ENCODE results near the gene SH3BP1. TPM values are rescaled to one million over a fixed set of nuclear protein-coding genes. Genes with fewer than 3 reads are reported as not detected.
A peak's percentile ranks its signal among the peaks of the same experiment; 100 is the strongest.

The SH3BP1 gene
- total RNA-seq, 1 donor: 4.7 TPM

DNA sequence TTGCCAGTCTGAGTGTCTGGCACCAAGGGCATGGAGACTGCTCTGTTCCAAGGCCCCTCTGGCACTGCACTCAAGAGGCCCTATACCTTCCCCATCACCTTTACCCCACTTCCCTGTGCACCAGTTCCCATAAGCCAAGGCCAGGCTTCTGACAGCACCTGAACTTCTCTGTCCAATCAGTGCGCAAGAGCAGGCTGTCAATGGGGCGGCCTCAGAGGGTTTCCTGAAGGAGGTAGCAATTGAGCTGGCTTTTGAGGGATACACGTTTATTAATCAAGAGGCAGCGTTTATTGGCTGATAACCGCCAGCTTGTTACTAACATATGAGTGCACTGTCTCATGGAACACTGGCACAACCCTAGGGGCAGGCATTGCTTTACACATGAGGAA is 2.1 kb downstream of the SH3BP1 start:
- peaks cover 4% of the 10 kb centered on the region for H4K20me1 ChIP-seq (ENCODE audit: insufficient read depth, low read length)
- no peak overlapping the region for H3K4me3 ChIP-seq (ENCODE audit: insufficient read depth, low read length)
- H3K4me1 ChIP-seq (ENCODE audit: insufficient read depth, low read length): peaks cover 10% of the 10 kb centered on the region
- no peak for TF ChIP-seq CTCF (IDR thresholded peaks at IDR 0.05; ENCODE audit: extremely low read depth, low read depth, low read length)
- DNase-seq (ENCODE audit: insufficient read length, low spot score, missing footprints): no peak
- H3K9me3 ChIP-seq (ENCODE audit: low read depth, low read length): no peaks in the 10 kb centered on the region
- H3K27me3 ChIP-seq (ENCODE audit: insufficient read depth, low read length): no peaks in the 10 kb centered on the region
- no peak overlapping the region for H3K27ac ChIP-seq (ENCODE audit: low read depth, low read length)
- H3K79me2 ChIP-seq (ENCODE audit: insufficient read depth, low read length): peaks cover 9% of the 10 kb centered on the region
- no peak overlapping the region for H2AFZ ChIP-seq (ENCODE audit: low read length)
- peaks cover 15% of the 10 kb centered on the region for H3K36me3 ChIP-seq (ENCODE audit: insufficient read depth, low read length)
- no peak overlapping the region for H3K4me2 ChIP-seq (ENCODE audit: insufficient read depth, low read length)

DNA sequence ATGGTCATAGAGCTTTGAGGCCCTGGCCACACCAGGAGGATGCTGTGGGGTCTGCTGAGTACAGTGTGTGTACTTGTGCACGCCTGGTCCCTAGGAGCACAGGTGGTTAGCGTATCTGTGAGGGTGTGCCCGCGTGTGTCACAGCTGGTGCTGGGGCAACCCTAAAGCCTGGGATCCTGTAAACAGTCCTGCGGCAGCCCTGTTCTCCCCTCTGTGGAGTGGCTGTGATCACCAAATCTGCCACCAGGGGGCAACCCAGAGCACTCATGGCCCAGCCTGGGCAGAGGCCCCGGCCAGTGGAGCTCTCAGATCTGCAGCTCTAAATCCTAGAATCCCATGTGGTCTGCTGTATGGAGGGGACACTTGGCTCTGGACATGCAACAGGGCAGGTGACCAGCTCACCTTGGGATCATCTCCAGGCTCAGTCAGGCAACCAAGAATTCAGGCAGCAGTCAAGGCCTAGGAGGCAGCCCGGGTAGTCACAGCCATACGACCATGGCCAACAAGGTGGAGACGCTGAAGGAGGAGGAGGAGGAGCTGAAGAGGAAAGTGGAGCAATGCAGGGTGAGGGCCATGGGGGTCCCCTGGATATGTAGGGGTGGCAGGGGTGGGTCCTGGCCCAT is 3.9 kb downstream of the SH3BP1 start:
- Histone ChIP-seq H3K4me2 (ENCODE audit: insufficient read depth, low read length) (no peak overlapping the region), H3K4me3 (ENCODE audit: insufficient read depth, low read length) (no peak overlapping the region), H3K36me3 (ENCODE audit: insufficient read depth, low read length) (peaks cover 19% of the 10 kb centered on the region), H4K20me1 (ENCODE audit: insufficient read depth, low read length) (peaks cover 4% of the 10 kb centered on the region), H3K4me1 (ENCODE audit: insufficient read depth, low read length) (peaks cover 7% of the 10 kb centered on the region), H3K9me3 (ENCODE audit: low read depth, low read length) (no peaks in the 10 kb centered on the region), H3K79me2 (ENCODE audit: insufficient read depth, low read length) (peaks cover 9% of the 10 kb centered on the region), H2AFZ (ENCODE audit: low read length) (no peak overlapping the region), H3K27me3 (ENCODE audit: insufficient read depth, low read length) (no peaks in the 10 kb centered on the region), H3K27ac (ENCODE audit: low read depth, low read length) (no peak overlapping the region)
- DNase-seq (ENCODE audit: insufficient read length, low spot score, missing footprints): peak; percentile 99
- peak; percentile 95 for TF ChIP-seq CTCF (IDR thresholded peaks at IDR 0.05; ENCODE audit: extremely low read depth, low read depth, low read length)

DNA sequence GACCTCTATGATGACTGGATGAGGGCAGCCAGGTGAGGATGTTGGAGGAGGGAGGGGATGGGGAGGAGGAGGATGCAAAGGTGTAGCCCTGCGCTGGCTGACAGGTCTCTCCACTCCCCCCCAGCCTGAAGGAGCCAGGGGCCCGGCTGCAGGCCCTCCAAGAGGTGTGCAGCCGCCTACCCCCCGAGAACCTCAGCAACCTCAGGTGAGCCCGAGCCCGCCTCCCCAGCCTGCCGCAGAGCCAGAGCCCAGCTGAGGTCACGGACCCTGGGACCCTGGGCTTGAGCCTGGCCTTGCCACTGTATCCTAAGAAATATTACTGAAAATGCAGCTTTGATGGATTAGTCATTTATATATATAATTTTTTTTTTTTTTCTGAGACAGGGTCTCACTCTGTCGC is 7.8 kb downstream of the SH3BP1 start:
- H3K4me2 ChIP-seq (ENCODE audit: insufficient read depth, low read length): no peak overlapping the region
- no peak for TF ChIP-seq CTCF (IDR thresholded peaks at IDR 0.05; ENCODE audit: extremely low read depth, low read depth, low read length)
- H2AFZ ChIP-seq (ENCODE audit: low read length): no peak overlapping the region
- no peaks in the 10 kb centered on the region for H3K4me1 ChIP-seq (ENCODE audit: insufficient read depth, low read length)
- H4K20me1 ChIP-seq (ENCODE audit: insufficient read depth, low read length): peaks cover 4% of the 10 kb centered on the region
- no peaks in the 10 kb centered on the region for H3K79me2 ChIP-seq (ENCODE audit: insufficient read depth, low read length)
- DNase-seq (ENCODE audit: insufficient read length, low spot score, missing footprints): no peak
- H3K9me3 ChIP-seq (ENCODE audit: low read depth, low read length): no peaks in the 10 kb centered on the region
- H3K27me3 ChIP-seq (ENCODE audit: insufficient read depth, low read length): no peaks in the 10 kb centered on the region
- H3K36me3 ChIP-seq (ENCODE audit: insufficient read depth, low read length): peaks cover 37% of the 10 kb centered on the region
- H3K4me3 ChIP-seq (ENCODE audit: insufficient read depth, low read length): no peak overlapping the region
- no peak overlapping the region for H3K27ac ChIP-seq (ENCODE audit: low read depth, low read length)

- H4K20me1 ChIP-seq (ENCODE audit: insufficient read depth, low read length): peaks cover 4% of the 10 kb centered on the region
- H3K4me1 ChIP-seq (ENCODE audit: insufficient read depth, low read length): no peaks in the 10 kb centered on the region
- no peak for TF ChIP-seq CTCF (IDR thresholded peaks at IDR 0.05; ENCODE audit: extremely low read depth, low read depth, low read length)
- H3K27me3 ChIP-seq (ENCODE audit: insufficient read depth, low read length): no peaks in the 10 kb centered on the region
- no peaks in the 10 kb centered on the region for H3K79me2 ChIP-seq (ENCODE audit: insufficient read depth, low read length)
- peaks cover 38% of the 10 kb centered on the region for H3K36me3 ChIP-seq (ENCODE audit: insufficient read depth, low read length)
- no peak overlapping the region for H2AFZ ChIP-seq (ENCODE audit: low read length)
- H3K27ac ChIP-seq (ENCODE audit: low read depth, low read length): no peak overlapping the region
- DNase-seq (ENCODE audit: insufficient read length, low spot score, missing footprints): no peak
- no peak overlapping the region for H3K4me2 ChIP-seq (ENCODE audit: insufficient read depth, low read length)
- H3K4me3 ChIP-seq (ENCODE audit: insufficient read depth, low read length): no peak overlapping the region
- H3K9me3 ChIP-seq (ENCODE audit: low read depth, low read length): no peaks in the 10 kb centered on the region
Measured at GRCh38 chr22:37647928-37648327, 8.5 kb downstream of the SH3BP1 start.
